ENCODE data around the gene NFIC.

The NFIC gene

DNA sequence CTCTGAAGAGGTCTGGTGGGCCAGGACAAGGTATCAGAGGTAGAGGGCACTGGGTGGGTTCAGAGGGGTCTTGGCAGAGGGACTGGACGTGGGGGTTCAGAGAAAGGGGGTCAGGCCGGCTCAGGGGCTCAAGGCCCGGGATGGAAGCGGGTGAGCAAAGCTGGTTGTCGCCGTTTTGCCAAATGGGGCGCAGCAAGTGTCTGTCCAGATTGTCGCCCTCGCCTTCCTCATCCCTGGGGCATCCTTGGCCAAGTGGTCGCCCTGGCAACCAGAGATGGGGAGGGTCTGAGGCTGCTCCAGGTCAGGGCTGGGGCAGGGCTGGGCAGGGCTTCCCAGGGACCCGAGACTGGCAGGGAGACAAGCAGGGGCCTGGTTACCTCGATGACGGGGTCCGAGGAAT is 127.3 kb downstream of the NFIC start:
- ChIA-PET CTCF (interaction anchor here (1.3 to 1.6 kb wide), 2 partner anchors 11 to 21 kb away, joined by 7 to 8 read pairs; partner anchors contain the start of gene SMIM44), POLR2A (no interaction called here)
- TF ChIP-seq, protein P1, sequence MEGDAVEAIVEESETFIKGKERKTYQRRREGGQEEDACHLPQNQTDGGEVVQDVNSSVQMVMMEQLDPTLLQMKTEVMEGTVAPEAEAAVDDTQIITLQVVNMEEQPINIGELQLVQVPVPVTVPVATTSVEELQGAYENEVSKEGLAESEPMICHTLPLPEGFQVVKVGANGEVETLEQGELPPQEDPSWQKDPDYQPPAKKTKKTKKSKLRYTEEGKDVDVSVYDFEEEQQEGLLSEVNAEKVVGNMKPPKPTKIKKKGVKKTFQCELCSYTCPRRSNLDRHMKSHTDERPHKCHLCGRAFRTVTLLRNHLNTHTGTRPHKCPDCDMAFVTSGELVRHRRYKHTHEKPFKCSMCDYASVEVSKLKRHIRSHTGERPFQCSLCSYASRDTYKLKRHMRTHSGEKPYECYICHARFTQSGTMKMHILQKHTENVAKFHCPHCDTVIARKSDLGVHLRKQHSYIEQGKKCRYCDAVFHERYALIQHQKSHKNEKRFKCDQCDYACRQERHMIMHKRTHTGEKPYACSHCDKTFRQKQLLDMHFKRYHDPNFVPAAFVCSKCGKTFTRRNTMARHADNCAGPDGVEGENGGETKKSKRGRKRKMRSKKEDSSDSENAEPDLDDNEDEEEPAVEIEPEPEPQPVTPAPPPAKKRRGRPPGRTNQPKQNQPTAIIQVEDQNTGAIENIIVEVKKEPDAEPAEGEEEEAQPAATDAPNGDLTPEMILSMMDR (IDR thresholded peaks at IDR 0.05; ENCODE audit: insufficient read depth, low read length, missing control alignments): no peak
- DNase-seq (ENCODE audit: low read depth, low spot score): no peak
- H3K4me3 ChIP-seq (ENCODE audit: low read depth, low read length): no peak overlapping the region

DNA sequence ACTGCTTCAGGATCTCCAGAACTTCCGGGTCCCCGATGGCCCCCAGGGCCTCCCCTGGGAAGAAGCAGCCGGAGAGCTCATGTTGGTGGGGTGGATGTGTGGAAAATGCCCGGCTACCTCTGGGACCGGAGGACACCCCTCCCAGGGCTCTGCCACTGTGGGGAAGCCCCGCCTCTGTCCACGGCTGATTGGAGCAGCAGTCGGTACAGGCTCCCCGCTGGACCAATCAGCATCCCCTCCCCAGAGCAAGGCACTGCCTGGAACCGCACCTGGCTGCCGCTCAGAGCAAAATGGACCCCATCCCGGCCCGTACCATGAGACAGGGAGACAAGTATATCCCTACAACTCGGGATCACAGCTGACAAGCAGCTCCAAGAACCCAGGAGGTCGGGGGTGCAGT is 127.7 kb downstream of the NFIC start:
- CTCF ChIA-PET: interaction anchor here (1.1 to 1.6 kb wide), 4 partner anchors 9 to 191 kb away, joined by 3 to 8 read pairs (median 6); partner anchors contain the start of gene SMIM44
- POLR2A ChIA-PET: no interaction called here
- no peak for DNase-seq (ENCODE audit: low read depth, low spot score)
- TF ChIP-seq, protein P1 (IDR thresholded peaks at IDR 0.05; ENCODE audit: insufficient read depth, low read length, missing control alignments): no peak
- H3K4me3 ChIP-seq (ENCODE audit: low read depth, low read length): no peak overlapping the region

- TF ChIP-seq, protein P1 (IDR thresholded peaks at IDR 0.05; ENCODE audit: insufficient read depth, low read length, missing control alignments): no peak
- no peak overlapping the region for H3K4me3 ChIP-seq (ENCODE audit: low read depth, low read length)
- DNase-seq (ENCODE audit: low read depth, low spot score): no peak
- ChIA-PET POLR2A (interaction anchor here (1.1 kb wide), 1 partner anchor 8 kb away, joined by 4 read pairs; no protein-coding TSS in a partner anchor), CTCF (interaction anchor here (0.7 to 1.6 kb wide), 5 partner anchors 10 to 191 kb away, joined by 3 to 8 read pairs (median 4); partner anchors contain the start of gene SMIM44)
Measured at GRCh38 chr19:3494559-3494958, 128.2 kb downstream of the NFIC start.

- DNase-seq (ENCODE audit: low read depth, low spot score): no peak
- CTCF ChIA-PET: interaction anchor here (1.5 to 1.8 kb wide), 2 partner anchors 17 to 24 kb away, joined by 4 to 6 read pairs; no protein-coding TSS in a partner anchor
- POLR2A ChIA-PET: no interaction called here
- TF ChIP-seq, protein P1 (IDR thresholded peaks at IDR 0.05; ENCODE audit: insufficient read depth, low read length, missing control alignments): no peak
- H3K4me3 ChIP-seq (ENCODE audit: low read depth, low read length): no peak overlapping the region
Measured at GRCh38 chr19:3496392-3497273, 130.2 kb downstream of the NFIC start.

DNA sequence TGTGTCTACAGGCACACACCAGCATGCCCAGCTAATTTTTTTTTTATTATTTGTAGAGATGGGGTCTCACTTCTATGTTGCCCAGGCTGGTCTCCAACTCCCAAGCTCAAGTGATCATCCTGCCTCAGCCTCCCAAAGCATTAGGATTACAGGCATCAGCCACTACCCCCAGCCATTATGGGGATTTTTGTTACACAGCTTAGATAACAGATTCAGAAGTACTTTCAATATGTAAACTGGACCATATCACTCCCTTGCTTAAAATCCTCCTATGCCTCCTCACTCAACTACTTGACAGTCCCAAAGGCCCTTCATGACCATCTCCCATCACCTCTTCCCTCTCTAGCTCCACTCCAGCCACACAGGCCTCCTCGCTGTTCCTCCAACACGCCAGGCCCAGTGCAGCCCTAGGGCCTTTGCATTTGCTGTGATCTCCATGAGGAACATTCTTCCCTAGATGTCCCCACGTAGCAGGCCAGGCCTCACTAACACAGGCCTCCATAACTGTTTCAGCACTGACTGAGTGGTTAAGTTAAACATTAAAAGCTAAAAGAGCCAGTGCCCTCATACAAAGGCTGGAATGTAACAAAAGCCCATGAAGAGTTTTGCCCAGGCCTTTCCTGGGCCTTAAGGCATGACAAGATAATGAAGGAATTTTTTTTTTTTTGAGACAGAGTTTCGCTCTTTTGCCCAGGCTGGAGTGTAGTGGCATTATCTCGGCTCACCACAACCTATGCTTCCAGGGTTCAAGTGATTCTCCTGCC is 131.6 kb downstream of the NFIC start:
- CTCF ChIA-PET: interaction anchor here (1.0 to 2.2 kb wide), 6 partner anchors 10 to 193 kb away, joined by 3 to 10 read pairs (median 4); no protein-coding TSS in a partner anchor
- TF ChIP-seq, protein P1 (IDR thresholded peaks at IDR 0.05; ENCODE audit: insufficient read depth, low read length, missing control alignments): no peak
- no peak for DNase-seq (ENCODE audit: low read depth, low spot score)
- H3K4me3 ChIP-seq (ENCODE audit: low read depth, low read length): no peak overlapping the region
- POLR2A ChIA-PET: no interaction called here
